ENCODE data around the gene AUTS2.
"Not testable (repeated sequence)": the region's sequence is repeated elsewhere in the genome, so short reads cannot be mapped to it uniquely, and the experiment has no call there.

Gene AUTS2

DNA sequence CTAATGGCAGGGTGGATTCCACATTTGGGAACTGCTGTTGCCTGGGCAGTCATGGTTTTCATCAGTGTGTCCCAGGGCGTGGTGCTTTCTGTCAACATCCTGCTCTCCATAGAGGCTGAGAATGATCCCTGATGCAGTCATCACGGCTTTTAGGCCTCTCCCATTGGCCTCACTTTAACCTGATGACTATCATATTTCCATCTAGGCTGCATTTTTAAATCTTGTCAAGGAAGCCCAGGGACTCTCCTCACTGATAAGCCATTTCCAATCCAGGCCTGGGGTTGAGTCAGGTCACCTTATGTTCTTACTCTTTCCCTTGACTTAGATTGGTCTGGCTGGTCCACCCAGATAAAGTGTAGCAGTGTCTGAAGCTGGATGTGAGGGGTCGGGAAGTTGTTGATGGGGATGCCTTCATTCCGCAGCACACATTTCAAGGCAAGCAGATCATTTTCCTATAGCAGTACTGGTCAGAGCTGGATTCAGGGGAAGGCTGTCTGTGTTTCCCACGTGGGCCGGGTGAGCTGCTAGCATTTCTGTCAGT, 177.0 kb downstream of the AUTS2 start:
- TF ChIP-seq, protein P1, sequence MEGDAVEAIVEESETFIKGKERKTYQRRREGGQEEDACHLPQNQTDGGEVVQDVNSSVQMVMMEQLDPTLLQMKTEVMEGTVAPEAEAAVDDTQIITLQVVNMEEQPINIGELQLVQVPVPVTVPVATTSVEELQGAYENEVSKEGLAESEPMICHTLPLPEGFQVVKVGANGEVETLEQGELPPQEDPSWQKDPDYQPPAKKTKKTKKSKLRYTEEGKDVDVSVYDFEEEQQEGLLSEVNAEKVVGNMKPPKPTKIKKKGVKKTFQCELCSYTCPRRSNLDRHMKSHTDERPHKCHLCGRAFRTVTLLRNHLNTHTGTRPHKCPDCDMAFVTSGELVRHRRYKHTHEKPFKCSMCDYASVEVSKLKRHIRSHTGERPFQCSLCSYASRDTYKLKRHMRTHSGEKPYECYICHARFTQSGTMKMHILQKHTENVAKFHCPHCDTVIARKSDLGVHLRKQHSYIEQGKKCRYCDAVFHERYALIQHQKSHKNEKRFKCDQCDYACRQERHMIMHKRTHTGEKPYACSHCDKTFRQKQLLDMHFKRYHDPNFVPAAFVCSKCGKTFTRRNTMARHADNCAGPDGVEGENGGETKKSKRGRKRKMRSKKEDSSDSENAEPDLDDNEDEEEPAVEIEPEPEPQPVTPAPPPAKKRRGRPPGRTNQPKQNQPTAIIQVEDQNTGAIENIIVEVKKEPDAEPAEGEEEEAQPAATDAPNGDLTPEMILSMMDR (IDR thresholded peaks at IDR 0.05; ENCODE audit: low read depth, low read length), result no peak
- H3K4me3 ChIP-seq (ENCODE audit: low read depth, low read length), result no peak overlapping the region

DNA sequence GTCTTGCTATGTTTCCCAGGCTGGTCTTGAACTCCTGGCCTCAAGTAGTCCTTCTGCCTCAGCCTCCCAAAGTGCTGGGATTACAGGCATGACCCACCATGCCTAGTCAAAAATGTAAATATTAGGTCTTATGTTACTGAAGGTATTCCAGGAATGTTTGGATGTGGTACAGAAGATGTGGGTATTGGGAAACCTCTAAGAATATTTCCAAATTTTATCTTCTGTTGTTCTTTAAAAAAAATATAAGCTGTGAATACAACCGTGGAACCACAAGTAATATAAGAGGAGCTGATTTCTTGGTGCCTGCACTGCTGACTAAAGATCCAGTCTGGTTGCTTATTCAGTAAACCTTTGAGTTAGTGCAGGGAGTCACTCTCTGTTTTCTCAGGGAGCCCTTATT, 178.3 kb downstream of the AUTS2 start:
- H3K4me3 ChIP-seq (ENCODE audit: low read depth, low read length), result no peak overlapping the region
- TF ChIP-seq, protein P1 (IDR thresholded peaks at IDR 0.05; ENCODE audit: low read depth, low read length), result no peak

DNA sequence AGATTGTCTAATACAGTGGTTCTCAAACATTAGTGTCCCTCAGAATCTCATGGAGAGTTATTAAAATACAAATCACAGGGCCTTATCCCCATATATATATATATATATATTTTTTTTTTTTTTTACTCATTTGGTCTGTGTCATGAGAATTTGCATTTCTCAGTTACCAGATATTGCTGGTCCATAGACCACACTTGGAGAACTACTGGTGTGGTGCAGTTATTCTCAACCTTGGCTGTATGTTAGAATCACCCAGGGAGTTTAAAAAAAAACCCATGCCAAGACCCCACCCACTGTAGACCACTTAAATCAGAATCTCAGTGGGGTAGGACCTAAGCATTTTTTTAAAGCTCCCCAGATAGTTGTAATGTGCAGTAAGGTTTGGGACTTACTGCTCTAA, 179.9 kb downstream of the AUTS2 start:
- H3K4me3 ChIP-seq (ENCODE audit: low read depth, low read length), result no peak overlapping the region
- TF ChIP-seq, protein P1 (IDR thresholded peaks at IDR 0.05; ENCODE audit: low read depth, low read length), result no peak

DNA sequence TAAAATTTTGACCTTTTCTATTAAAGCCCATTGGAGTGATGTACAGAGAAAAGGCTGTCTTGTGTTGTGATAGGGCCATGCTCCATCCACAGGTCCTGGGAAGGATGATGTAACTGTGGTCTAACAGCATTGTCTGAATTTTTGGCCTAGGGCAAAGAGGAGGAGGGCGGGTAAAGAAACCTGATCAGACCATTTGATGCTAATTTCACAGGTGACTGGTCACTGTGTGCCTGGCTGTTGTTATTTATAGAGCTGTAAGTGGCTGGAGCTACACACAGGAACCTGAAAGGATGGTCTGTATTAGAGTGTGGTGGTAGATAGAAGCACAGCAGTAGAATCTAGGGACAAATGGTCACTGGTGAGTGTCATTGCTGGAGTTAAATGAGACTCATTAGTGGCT, 182.1 kb downstream of the AUTS2 start:
- TF ChIP-seq, protein P1 (IDR thresholded peaks at IDR 0.05; ENCODE audit: low read depth, low read length), result no peak
- H3K4me3 ChIP-seq (ENCODE audit: low read depth, low read length), result no peak overlapping the region

DNA sequence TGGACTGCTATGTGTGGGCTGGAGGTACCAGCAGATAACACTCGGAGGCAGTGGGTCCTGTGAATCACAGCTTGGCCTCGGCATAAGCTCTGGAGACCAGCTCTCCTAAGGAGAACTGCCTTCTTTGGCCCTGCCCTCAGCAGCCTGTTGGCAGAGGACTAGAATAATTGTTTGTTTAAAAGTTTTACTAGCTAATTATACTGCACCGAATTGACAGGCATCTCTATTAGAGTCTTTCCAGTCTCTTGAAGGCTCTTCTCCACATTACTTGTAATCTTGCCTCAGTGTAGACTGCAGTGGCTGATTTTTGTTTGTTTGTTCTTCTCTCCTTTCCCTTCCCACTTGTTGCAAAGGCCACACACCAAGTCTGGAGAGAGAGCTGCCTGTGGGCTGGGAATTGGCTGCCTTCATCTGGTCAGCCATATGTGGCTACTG, 183.2 kb downstream of the AUTS2 start:
- TF ChIP-seq, protein P1 (IDR thresholded peaks at IDR 0.05; ENCODE audit: low read depth, low read length), result no peak
- H3K4me3 ChIP-seq (ENCODE audit: low read depth, low read length), result no peak overlapping the region

DNA sequence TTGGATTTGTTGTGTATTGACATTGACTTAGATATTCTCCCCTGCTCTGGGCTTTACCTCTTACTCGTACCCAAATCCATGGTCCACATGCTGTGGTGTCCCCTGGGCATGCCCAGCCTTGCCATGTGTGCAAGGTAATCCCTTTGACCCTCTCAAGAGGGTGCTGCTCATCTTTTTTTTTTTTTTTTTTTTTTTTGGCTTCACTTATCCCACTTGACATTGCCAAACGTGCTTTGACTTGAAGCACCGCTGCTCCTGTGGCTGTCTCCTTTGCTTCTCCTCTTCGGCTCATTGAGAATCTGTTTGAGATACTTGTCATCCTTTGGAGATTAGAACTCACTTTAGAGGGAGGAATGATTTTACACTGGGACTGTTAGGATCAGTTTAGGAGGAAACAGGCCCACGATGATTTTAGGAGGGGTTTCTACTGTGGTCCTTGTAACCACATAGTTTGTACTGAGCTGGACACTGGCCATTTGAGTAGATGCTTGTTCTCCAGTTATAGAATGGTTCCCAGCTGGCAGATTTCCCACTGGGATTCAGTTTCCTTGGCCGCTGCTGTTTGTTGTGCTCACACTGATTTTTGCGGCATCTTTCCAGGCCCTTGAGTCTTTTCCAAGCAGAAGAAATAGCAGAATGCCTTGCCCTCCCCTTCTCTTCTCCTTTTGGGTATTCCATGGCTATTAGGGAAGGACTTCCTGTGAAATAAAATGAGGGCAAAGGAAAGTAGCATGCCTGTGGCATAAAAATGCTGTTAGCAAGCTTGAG, 184.8 kb downstream of the AUTS2 start:
- TF ChIP-seq, protein P1 (IDR thresholded peaks at IDR 0.05; ENCODE audit: low read depth, low read length), result no peak
- H3K4me3 ChIP-seq (ENCODE audit: low read depth, low read length), result no peak overlapping the region

DNA sequence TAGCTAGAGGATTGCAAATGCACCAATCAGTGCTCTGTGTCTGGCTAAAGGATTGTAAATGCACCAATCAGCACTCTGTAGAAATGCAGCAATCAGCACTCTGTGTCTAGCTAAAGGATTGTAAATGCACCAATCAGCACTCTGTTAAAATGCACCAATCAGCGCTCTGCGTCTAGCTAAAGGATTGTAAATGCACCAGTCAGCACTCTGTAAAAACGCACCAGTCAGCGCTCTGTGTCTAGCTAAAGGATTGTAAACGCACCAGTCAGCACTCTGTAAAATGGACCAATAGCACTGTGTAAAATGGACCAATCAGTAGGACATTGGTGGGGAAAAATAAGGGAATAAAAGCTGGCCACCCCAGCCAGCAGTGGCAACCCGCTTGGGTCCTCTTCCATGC, 187.9 kb downstream of the AUTS2 start:
- not testable (repeated sequence) for H3K4me3 ChIP-seq (ENCODE audit: low read depth, low read length)
